Naive thymus-derived CD8-positive, alpha-beta T cell (primary cell): ENCODE data around the gene UACA. TPM values are rescaled to one million over a fixed set of nuclear protein-coding genes. Genes with fewer than 3 reads are reported as not detected.
"Not testable (repeated sequence)": the region's sequence is repeated elsewhere in the genome, so short reads cannot be mapped to it uniquely, and the experiment has no call there.

Experiments
- ATAC-seq, 2 donors: fragments of 150-1000 bp; cut with Tn5 transposase in 1 of 2; sonication (Bioruptor Pico), chemical (Tn5 transposase) in 1 of 2; 1 replicate in 1 of 2; 2 replicates in 1 of 2; pipeline ENCODE4 v1.10.0; 2021; ENCODE audit warnings: mild to moderate bottlenecking in 2 of 2, moderate library complexity in 2 of 2
- POLR2A ChIA-PET: fragments of 350-600 bp; sonication (Branson Sonifier 250); formaldehyde crosslinking; loops from one replicate; lab custom pipeline; 2021; ENCODE audit warnings: antibody characterized with exemption; lab: Charles Lee
- DNase-seq, 10 donors: peaks; one replicate each; pipeline versions ENCODE4 v3.0.0 to v3.0.0-alpha.2; 2020 to 2022
- H3K27ac Mint-ChIP-seq, 10 donors: one replicate each; pipeline ENCODE4 v1.8.0; 2020 to 2022; ENCODE audit warnings: mild to moderate bottlenecking in 10 of 10, mixed read lengths in 10 of 10, moderate library complexity in 4 of 10, inconsistent platforms in 1 of 10
- H3K27me3 Mint-ChIP-seq, 5 donors: one replicate each; pipeline ENCODE4 v1.8.0; 2021 to 2022; ENCODE audit warnings: mixed read lengths in 5 of 5
- H3K36me3 Mint-ChIP-seq, 3 donors: one replicate each; pipeline ENCODE4 v1.8.0; 2020 to 2022; ENCODE audit warnings: mixed read lengths in 3 of 3, mild to moderate bottlenecking in 2 of 3, inconsistent platforms in 1 of 3
- H3K4me1 Mint-ChIP-seq, 4 donors: one replicate each; pipeline ENCODE4 v1.8.0; 2021 to 2022; ENCODE audit warnings: mixed read lengths in 4 of 4
- H3K4me3 Mint-ChIP-seq, 10 donors: one replicate each; pipeline ENCODE4 v1.8.0; 2020 to 2022; ENCODE audit warnings: mild to moderate bottlenecking in 10 of 10, mixed read lengths in 10 of 10, moderate library complexity in 6 of 10, inconsistent platforms in 1 of 10
- H3K9me3 Mint-ChIP-seq, 9 donors: one replicate each; pipeline ENCODE4 v1.8.0; 2020 to 2022; ENCODE audit warnings: mixed read lengths in 9 of 9, mild to moderate bottlenecking in 3 of 9, inconsistent platforms in 1 of 9, moderate library complexity in 1 of 9
- polyA plus RNA-seq, 3 donors: library from polyadenylated mRNA; unstranded; fragments of 300-500 nt; fragmentation: Illumina TruSeq; gene quantifications; one replicate each; pipeline ENCODE4 v1.2.3, GENCODE V29; 2021
- total RNA-seq, 8 experiments: library from RNA in 2 of 8; stranded (reverse) in 2 of 8; gene quantifications; one replicate each; pipeline ENCODE4 v1.2.3 and lab custom pipeline; 2021 to 2026

UACA gene
- total RNA-seq (under 1 TPM in 1 of 2 experiments, not detected in 1; 0.13 TPM), polyA plus RNA-seq (under 1 TPM in 2 of 3 donors, not detected in 1; 0.10 to 0.42 TPM), total RNA-seq (lab: John Stamatoyannopoulos, UW) (0 to 2.4 (median 0.68) reads per million in 6 experiments)

GRCh38 chr15:70763120-70763949 lies at the start of gene UACA:
Gene UACA, minus strand, starts transcription at chr15:70763558. Its CDS starts 151 bp downstream, at chr15:70763407.
- Mint-ChIP-seq H3K36me3 (peaks cover 0 to 3% (median 0%) of the 10 kb centered on the region in 3 donors), H3K27me3 (peaks cover 19 to 60% (median 44%) of the 10 kb centered on the region in 5 donors), H3K4me3 (peak within 1 kb of the TSS; percentile 72 to 92 (median 87)), H3K4me1 (peaks cover 7 to 26% (median 16%) of the 10 kb centered on the region in 4 donors), H3K9me3 (no peaks in the 10 kb centered on the region), H3K27ac (peak within 1 kb of the TSS in 2 of 10 donors; percentile 74 to 83)
- POLR2A ChIA-PET: no interaction called here
- ATAC-seq (peak; percentile 95 to 97), DNase-seq (peak; percentile 42 to 75 (median 60))

GRCh38 chr15:70812827-70813364 lies 49.5 kb upstream of the UACA start:
- Mint-ChIP-seq H3K9me3 (no peaks in the 10 kb centered on the region), H3K36me3 (no peaks in the 10 kb centered on the region), H3K27ac (no peak overlapping the region), H3K4me3 (no peak overlapping the region), H3K27me3 (peaks cover 4 to 14% (median 10%) of the 10 kb centered on the region in 5 donors), H3K4me1 (peaks cover 2 to 4% (median 3%) of the 10 kb centered on the region in 4 donors)
- DNase-seq: no peak
- ATAC-seq: no peak
- POLR2A ChIA-PET: no interaction called here

- no peak overlapping the region for H3K4me3 Mint-ChIP-seq
- H3K36me3 Mint-ChIP-seq: no peaks in the 10 kb centered on the region
- no peak for ATAC-seq
- H3K4me1 Mint-ChIP-seq: peaks cover 4 to 14% (median 4%) of the 10 kb centered on the region in 4 donors
- peaks cover 4 to 14% (median 10%) of the 10 kb centered on the region in 5 donors for H3K27me3 Mint-ChIP-seq
- no peaks in the 10 kb centered on the region for H3K9me3 Mint-ChIP-seq
- no peak for DNase-seq
- H3K27ac Mint-ChIP-seq: peak overlapping the region in 1 of 10 donors; percentile 39
- POLR2A ChIA-PET: interaction anchor here (0.5 kb wide), 1 partner anchor 125 kb away, joined by 3 read pairs; no protein-coding TSS in a partner anchor
Observed at GRCh38 chr15:70810916-70811578, 47.7 kb upstream of the UACA start.

- POLR2A ChIA-PET: no interaction called here
- H3K4me3 Mint-ChIP-seq: no peak overlapping the region
- no peaks in the 10 kb centered on the region for H3K36me3 Mint-ChIP-seq
- H3K9me3 Mint-ChIP-seq: no peaks in the 10 kb centered on the region
- H3K27ac Mint-ChIP-seq: peak overlapping the region in 2 of 10 donors; percentile 13 to 32
- no peak for DNase-seq
- peaks cover 3 to 14% (median 4%) of the 10 kb centered on the region in 4 donors for H3K4me1 Mint-ChIP-seq
- ATAC-seq: no peak
- H3K27me3 Mint-ChIP-seq: peaks cover 5 to 18% (median 10%) of the 10 kb centered on the region in 5 donors
Observed at GRCh38 chr15:70806992-70807712, 43.8 kb upstream of the UACA start.

GRCh38 chr15:70804388-70804787 lies 41.0 kb upstream of the UACA start:
- H3K36me3 Mint-ChIP-seq, POLR2A ChIA-PET, H3K27me3 Mint-ChIP-seq, H3K4me3 Mint-ChIP-seq, DNase-seq, H3K27ac Mint-ChIP-seq, ATAC-seq, H3K9me3 Mint-ChIP-seq: not testable (repeated sequence)
- H3K4me1 Mint-ChIP-seq: peaks cover 0 to 12% (median 1%) of the 10 kb centered on the region in 4 donors

- Mint-ChIP-seq H3K4me3 (no peak overlapping the region), H3K4me1 (peaks cover 0 to 12% (median 1%) of the 10 kb centered on the region in 4 donors), H3K36me3 (no peaks in the 10 kb centered on the region), H3K27me3 (peaks cover 0 to 6% (median 0%) of the 10 kb centered on the region in 5 donors), H3K9me3 (no peaks in the 10 kb centered on the region), H3K27ac (no peak overlapping the region)
- DNase-seq (no peak), ATAC-seq (no peak)
- POLR2A ChIA-PET: no interaction called here
Observed at GRCh38 chr15:70802629-70803028, 39.3 kb upstream of the UACA start.

GRCh38 chr15:70801109-70801508 lies 37.8 kb upstream of the UACA start:
- POLR2A ChIA-PET: no interaction called here
- Mint-ChIP-seq H3K27ac (no peak overlapping the region), H3K27me3 (peaks cover 0 to 6% (median 0%) of the 10 kb centered on the region in 5 donors), H3K9me3 (no peaks in the 10 kb centered on the region), H3K4me3 (no peak overlapping the region), H3K4me1 (no peaks in the 10 kb centered on the region), H3K36me3 (no peaks in the 10 kb centered on the region)
- DNase-seq (no peak), ATAC-seq (no peak)

- no peak for DNase-seq
- H3K27me3 Mint-ChIP-seq: peaks cover 0 to 6% (median 0%) of the 10 kb centered on the region in 5 donors
- H3K4me1 Mint-ChIP-seq: no peaks in the 10 kb centered on the region
- H3K4me3 Mint-ChIP-seq: no peak overlapping the region
- no peaks in the 10 kb centered on the region for H3K9me3 Mint-ChIP-seq
- POLR2A ChIA-PET: no interaction called here
- H3K36me3 Mint-ChIP-seq: no peaks in the 10 kb centered on the region
- ATAC-seq: no peak
- H3K27ac Mint-ChIP-seq: no peak overlapping the region
Observed at GRCh38 chr15:70799667-70800450, 36.5 kb upstream of the UACA start.

GRCh38 chr15:70797464-70797863 lies 34.1 kb upstream of the UACA start:
- Mint-ChIP-seq H3K36me3 (no peaks in the 10 kb centered on the region), H3K4me3 (no peak overlapping the region), H3K27me3 (peaks cover 0 to 5% (median 2%) of the 10 kb centered on the region in 5 donors), H3K4me1 (no peaks in the 10 kb centered on the region), H3K9me3 (no peaks in the 10 kb centered on the region), H3K27ac (no peak overlapping the region)
- DNase-seq: no peak
- ATAC-seq: no peak
- POLR2A ChIA-PET: no interaction called here

GRCh38 chr15:70796516-70797310 lies 33.4 kb upstream of the UACA start:
- POLR2A ChIA-PET: no interaction called here
- no peaks in the 10 kb centered on the region for H3K9me3 Mint-ChIP-seq
- DNase-seq (no peak), ATAC-seq (no peak)
- peaks cover 0 to 5% (median 2%) of the 10 kb centered on the region in 5 donors for H3K27me3 Mint-ChIP-seq
- H3K27ac Mint-ChIP-seq: no peak overlapping the region
- no peak overlapping the region for H3K4me3 Mint-ChIP-seq
- H3K4me1 Mint-ChIP-seq: no peaks in the 10 kb centered on the region
- H3K36me3 Mint-ChIP-seq: no peaks in the 10 kb centered on the region

GRCh38 chr15:70795311-70795665 lies 31.9 kb upstream of the UACA start:
- no peaks in the 10 kb centered on the region for H3K4me1 Mint-ChIP-seq
- H3K9me3 Mint-ChIP-seq: no peaks in the 10 kb centered on the region
- no peak overlapping the region for H3K4me3 Mint-ChIP-seq
- no peaks in the 10 kb centered on the region for H3K36me3 Mint-ChIP-seq
- POLR2A ChIA-PET: interaction anchor here (0.7 kb wide), 1 partner anchor 128 kb away, joined by 8 read pairs; no protein-coding TSS in a partner anchor
- no peak overlapping the region for H3K27ac Mint-ChIP-seq
- DNase-seq (no peak), ATAC-seq (no peak)
- H3K27me3 Mint-ChIP-seq: peaks cover 0 to 5% (median 2%) of the 10 kb centered on the region in 5 donors
